ENCODE results near the gene FAM193B.

- TF ChIP-seq CTCF (IDR thresholded peaks at IDR 0.05; ENCODE audit: low read depth, low read length) (no peak), EZH2phosphoT487 (IDR thresholded peaks at IDR 0.05; ENCODE audit: low read depth) (no peak)
Observed at GRCh38 chr5:177552839-177553455, 1.4 kb downstream of the FAM193B start.
